ENCODE data around the gene ZSWIM1. TPM values are rescaled to one million over a fixed set of nuclear protein-coding genes. Genes with fewer than 3 reads are reported as not detected.
"Not testable (repeated sequence)": the region's sequence is repeated elsewhere in the genome, so short reads cannot be mapped to it uniquely, and the experiment has no call there.

The ZSWIM1 gene
- total RNA-seq, 1 donor from 2014 or later: 11.9 TPM

DNA sequence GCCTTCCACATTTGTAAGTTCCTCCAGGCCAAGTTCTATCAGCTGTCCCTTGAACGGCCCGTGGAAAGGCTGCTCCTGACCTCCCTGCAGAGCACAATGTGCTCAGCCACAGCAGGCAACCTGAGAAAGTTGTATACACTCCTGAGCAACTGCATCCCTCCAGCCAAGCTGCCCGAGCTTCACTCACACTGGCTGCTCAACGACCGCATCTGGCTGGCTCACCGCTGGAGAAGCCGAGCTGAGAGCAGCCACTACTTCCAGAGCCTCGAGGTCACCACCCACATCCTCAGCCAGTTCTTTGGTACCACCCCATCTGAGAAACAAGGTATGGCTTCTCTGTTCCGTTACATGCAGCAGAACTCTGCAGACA lies 2.1 kb downstream of the ZSWIM1 start:
- DNase-seq (no peak), ATAC-seq (no peak)
- intact Hi-C loops (cut with micrococcal nuclease): no loop called here

DNA sequence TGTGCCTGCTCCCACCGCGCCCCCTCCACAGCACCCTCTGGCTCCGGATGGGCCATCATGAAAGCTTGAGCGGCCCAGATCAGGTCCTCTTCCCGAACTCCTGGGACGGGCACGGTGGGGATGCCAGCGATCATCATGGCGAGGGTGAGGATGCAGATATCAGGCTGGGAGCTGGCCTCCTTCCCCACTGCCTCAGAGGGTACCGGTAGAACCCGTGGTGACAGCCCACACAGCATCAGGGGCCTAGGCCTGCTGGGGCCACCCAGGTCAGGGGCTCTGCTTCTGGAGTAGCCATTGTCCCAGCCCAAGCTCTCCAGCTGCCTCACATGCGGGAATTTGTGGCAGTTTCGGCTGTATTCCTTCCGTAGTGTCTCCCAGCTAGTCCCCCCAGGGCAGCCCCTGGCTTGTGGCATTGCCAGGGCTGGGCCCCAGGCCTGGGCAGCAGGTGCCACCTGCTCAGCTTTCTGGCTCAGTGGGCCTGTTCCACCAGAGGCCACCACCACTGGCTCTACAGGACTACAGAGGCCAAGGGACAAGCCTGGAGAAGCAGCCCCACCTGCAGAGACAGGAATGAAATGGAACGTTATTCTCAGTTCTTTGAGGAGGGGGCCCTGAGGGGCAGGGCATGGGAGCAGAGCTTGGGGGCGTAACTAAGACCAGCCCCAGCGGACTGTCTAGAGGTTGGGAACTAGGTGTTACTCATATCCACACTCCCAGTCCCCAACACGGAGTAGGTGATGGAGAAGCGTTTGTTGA lies 5.7 kb downstream of the ZSWIM1 start:
- intact Hi-C loops (cut with micrococcal nuclease): no loop called here
- DNase-seq: no peak
- ATAC-seq: no peak

DNA sequence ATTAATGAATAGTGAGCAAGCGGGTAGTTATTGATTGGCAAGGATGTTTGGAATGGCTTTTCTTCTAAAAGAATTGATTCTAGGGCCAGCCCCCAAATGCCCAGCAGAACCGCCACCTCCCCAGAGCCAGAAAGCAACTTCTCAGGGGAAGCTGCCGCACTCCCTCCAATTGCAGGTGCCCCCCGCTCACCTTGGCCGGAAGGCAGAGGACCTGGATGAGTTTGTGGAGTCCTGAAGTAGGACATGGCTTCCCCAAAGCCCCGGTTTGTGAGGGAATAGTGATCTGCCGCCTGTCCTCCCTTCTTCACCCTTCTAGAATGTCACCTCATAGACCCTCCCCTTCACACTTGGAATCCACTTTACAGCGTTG lies 6.3 kb downstream of the ZSWIM1 start, which contains the start of gene SPATA25:
Gene SPATA25 (minus strand): TSS at position 277 of the 370 bp plus-strand sequence. CDS start 32 bp downstream, at position 245.
- intact Hi-C loops (cut with micrococcal nuclease): no loop called here
- DNase-seq (no peak), ATAC-seq (no peak)

DNA sequence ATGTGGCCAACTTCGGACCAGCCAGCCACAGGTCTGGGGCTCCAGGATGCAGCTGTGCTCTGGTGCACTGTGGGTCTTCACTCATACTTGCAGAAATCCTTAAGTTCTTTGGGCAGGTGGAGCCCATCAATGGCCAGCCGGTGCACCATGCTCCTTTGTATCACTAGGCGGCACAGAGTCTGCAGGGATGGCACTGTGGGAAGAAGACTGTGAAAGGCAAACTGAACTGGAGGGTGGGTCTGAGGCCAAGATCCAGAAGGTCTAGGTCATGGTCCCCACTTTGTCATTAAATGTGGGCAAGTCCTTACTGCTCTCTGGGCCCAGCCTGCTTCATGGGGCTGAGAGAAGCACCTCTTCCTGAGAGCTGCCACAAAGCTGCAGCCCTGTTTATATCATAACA lies 7.7 kb downstream of the ZSWIM1 start:
- intact Hi-C loops (cut with micrococcal nuclease): no loop called here

DNA sequence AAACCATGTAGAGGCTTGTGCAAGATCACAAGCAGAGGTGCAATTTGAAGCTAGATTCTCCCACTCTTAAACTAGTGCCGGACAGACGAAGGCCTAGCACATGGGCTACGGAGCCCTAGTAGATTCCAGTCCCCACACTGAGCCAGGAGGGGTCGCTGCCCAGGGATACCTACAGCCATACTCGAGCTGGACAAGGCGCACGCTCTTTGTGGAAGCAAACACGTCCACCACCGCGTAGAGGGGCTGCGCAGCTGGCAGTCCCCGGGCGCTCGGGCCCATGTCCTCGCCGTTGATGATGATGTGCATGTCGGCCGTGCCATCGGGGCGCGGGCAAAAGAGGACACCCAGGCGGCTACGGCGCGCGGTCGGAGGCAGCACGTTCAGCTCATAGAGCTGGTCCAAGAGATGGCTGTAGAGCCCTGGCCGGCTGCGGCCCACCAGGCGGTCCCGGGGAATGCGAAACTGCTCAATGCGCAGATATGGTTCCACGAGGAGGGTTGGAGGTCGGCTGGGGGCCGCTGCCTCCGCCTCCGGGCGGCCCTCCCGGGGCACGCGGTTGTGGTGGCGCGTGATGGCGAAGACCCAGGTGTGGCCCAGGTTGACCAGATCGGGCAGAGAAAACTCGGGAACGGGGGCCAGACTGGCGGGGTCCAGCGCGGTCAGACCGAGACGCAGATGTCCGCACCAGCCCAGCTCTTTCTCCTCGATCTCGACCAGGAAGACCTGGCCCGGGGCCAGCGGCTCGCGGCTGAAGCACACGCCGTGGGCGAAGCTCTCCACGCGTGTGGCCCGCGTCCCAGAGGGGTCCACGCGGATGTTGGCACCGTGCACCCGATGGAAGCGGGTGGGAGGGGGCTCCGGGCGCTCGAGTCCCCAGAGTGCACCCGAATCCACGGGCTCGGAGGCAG lies 9.3 kb downstream of the ZSWIM1 start:
- ATAC-seq (peak; percentile 80), DNase-seq (peak; percentile 89)

More for the DNA sequence above, 7.7 kb downstream of the ZSWIM1 start:
- ATAC-seq (no peak), DNase-seq (no peak)

DNA sequence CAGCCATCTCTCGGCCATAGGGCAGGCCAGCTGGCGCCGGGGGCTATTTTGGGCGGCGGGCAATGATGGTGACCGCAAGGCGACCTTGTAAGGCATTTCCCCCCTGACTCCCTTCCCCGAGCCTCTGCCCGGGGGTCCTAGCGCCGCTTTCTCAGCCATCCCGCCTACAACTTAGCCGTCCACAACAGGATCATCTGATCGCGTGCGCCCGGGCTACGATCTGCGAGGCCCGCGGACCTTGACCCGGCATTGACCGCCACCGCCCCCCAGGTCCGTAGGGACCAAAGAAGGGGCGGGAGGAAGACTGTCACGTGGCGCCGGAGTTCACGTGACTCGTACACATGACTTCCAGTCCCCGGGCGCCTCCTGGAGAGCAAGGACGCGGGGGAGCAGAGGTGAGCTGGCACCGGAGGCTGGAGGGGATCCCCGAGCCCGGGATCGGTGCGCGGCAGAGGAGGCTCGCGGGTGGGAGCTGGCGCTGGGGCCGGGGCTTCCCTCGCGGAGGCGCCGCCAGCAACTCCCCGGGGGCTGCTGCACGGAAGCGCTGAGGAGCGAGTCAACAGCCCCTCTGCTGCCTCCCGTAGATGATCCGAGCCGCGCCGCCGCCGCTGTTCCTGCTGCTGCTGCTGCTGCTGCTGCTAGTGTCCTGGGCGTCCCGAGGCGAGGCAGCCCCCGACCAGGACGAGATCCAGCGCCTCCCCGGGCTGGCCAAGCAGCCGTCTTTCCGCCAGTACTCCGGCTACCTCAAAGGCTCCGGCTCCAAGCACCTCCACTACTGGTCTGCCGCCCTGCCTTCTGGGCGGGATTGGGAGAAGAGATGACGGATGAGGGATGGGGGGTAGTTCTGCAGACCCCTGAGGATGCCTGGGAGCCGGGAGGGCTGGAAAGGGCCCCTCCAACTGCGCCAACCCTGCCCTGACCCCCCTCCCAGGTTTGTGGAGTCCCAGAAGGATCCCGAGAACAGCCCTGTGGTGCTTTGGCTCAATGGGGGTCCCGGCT lies 10.3 kb downstream of the ZSWIM1 start, which contains the start of the genes CTSA and NEURL2:
Gene CTSA (plus strand): TSS at position 351 of the 999 bp plus-strand sequence. CDS start 234 bp downstream, at position 585.
Gene NEURL2 (minus strand): TSS at position 224 of the 999 bp plus-strand sequence. CDS start 217 bp downstream, at position 7.
- peak; percentile 88 for ATAC-seq
- intact Hi-C loops (cut with micrococcal nuclease): no loop called here
- DNase-seq: peak; percentile 98

More for the DNA sequence above, 9.3 kb downstream of the ZSWIM1 start:
- intact Hi-C loops (cut with micrococcal nuclease): no loop called here

DNA sequence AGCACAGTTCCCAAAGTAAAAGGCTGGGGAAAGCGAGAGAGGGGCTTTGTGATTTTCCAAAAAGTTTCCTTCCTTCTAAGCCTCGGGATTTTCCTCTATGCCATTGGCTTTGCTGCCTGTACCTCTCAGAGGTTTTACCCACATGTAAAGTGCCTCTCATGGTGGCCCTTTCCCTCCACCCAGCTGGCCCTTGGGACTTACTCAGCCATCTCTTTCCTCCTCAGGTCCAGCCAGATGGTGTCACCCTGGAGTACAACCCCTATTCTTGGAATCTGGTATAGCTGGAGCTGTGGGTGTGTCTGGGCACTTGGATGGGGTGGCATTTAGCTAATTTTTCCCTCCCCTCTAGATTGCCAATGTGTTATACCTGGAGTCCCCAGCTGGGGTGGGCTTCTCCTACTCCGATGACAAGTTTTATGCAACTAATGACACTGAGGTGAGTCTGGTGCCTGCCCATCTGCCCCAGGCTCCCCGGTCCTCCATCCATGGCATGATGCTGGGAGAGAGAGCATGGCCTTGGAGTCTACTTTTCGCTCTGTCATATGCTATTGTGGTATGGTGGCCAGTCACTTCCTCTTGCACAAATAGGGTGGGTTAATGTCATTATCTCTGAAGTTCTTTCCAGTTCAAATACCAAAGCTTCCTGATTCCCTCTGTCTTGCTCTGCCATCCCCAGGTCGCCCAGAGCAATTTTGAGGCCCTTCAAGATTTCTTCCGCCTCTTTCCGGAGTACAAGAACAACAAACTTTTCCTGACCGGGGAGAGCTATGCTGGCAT lies 11.2 kb downstream of the ZSWIM1 start:
- no peak for ATAC-seq
- DNase-seq: no peak
- intact Hi-C loops (cut with micrococcal nuclease): no loop called here

DNA sequence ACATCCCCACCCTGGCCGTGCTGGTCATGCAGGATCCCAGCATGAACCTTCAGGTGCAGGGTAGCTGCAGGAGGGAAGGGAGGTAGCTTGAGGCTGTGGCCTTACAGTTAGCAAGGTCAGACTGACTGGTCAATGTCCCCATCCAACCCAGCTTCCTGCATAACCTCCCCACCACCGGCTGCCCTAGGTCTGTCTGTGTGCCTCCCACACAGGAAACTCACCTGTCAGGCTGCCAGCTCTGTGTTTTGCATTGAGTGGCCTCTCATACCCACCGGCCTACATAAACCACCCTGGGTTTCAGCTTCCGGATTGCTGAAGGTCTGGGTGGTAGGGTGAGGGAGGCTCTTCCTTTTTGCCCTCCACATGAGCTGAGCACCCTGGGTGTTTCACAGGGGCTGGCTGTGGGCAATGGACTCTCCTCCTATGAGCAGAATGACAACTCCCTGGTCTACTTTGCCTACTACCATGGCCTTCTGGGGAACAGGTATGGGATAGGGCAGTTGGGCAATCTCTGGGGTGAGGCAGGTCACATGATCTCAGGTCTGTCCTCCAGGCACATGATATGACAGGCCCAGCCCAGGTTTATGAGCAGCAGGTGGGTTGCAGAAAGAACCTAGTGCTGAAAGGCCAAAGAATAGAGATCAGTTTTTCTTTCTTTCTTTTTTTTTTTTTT lies 11.9 kb downstream of the ZSWIM1 start:
- DNase-seq (no peak), ATAC-seq (no peak)
- intact Hi-C loops (cut with micrococcal nuclease): no loop called here

DNA sequence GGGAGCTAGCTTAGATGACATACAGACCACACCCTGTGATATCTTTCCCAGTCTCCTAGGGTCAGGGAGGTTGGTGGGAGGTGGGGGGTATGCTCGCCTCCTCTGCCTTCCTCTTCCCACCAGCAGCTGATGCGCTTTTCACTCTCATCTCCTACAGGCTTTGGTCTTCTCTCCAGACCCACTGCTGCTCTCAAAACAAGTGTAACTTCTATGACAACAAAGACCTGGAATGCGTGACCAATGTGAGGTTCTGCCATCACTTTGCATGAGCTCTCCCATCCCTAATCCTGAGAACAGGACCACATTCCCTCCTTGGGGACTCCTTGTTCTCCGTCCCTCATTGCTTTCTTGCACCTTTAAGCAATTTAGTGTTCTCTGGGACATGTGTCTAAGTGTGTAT lies 12.8 kb downstream of the ZSWIM1 start:
- ATAC-seq: no peak
- intact Hi-C loops (cut with micrococcal nuclease): no loop called here
- no peak for DNase-seq

DNA sequence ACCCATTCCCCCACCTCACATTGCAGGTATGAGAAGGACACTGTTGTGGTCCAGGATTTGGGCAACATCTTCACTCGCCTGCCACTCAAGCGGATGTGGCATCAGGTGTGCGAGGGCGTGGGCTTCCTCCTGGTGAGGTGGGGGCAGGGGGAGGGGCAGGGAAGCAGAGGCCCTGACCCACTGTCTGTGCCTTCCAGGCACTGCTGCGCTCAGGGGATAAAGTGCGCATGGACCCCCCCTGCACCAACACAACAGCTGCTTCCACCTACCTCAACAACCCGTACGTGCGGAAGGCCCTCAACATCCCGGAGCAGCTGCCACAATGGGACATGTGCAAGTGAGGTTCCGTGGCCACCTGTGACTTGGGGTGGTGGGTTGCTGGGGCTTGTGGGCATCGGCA lies 13.8 kb downstream of the ZSWIM1 start:
- no peak for DNase-seq
- intact Hi-C loops (cut with micrococcal nuclease): no loop called here
- no peak for ATAC-seq

DNA sequence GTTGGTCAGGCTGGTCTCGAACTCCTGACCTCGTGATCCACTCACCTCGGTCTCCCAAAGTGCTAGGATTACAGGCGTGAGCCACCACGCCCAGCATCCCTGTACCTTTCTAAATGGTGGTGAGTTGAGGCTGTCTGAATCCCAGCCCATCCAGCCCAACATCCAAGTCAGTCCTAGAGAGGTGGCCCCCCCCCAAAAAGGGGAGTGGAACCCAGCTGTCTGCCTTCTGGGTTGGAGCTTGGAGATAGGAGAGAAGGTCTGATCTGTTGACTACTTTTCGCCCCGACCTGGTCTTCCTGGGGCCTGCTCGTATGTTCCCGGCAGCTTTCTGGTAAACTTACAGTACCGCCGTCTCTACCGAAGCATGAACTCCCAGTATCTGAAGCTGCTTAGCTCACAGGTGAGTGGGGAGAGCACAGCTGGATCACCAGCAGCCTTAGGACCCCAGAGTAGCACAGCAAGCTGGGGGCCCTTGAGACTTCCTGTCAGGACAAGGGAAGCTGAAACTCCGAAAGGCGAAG lies 15.7 kb downstream of the ZSWIM1 start:
- DNase-seq (no peak), ATAC-seq (no peak)
- intact Hi-C loops (cut with micrococcal nuclease): no loop called here

DNA sequence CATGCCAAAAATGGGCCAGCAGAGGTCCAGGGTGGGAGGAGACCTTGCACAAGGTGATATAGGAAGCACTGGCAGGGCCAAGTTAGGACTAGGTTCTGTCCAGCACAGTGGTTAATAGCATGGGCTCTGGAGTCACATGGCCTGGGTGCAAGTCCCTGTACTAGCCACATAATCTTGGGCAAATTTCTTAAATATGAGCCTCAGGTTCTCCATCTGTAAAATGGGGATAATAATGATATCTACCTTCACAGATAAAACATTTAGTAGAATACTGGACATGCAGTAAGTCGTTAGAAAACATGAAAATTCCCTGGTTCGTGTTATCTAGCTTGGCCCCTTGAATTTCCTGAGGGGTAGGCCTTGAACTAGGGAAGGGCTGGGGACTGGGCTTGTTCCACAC lies 16.3 kb downstream of the ZSWIM1 start:
- DNase-seq (no peak), ATAC-seq (no peak)
- intact Hi-C loops (cut with micrococcal nuclease): no loop called here

DNA sequence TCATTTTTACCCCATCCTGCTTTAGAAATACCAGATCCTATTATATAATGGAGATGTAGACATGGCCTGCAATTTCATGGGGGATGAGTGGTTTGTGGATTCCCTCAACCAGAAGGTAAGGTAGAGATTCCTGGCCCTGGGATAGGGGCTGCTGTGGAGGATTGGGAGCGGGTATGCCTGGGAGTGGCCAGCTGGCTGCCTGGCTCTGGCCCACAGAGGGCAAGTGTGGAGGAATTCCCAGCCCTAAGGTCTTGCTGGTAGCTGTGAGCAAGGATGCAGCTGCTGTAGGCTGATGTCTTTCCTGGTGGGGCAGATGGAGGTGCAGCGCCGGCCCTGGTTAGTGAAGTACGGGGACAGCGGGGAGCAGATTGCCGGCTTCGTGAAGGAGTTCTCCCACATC lies 16.7 kb downstream of the ZSWIM1 start:
- ATAC-seq (no peak), DNase-seq (no peak)
- intact Hi-C loops (cut with micrococcal nuclease): no loop called here

DNA sequence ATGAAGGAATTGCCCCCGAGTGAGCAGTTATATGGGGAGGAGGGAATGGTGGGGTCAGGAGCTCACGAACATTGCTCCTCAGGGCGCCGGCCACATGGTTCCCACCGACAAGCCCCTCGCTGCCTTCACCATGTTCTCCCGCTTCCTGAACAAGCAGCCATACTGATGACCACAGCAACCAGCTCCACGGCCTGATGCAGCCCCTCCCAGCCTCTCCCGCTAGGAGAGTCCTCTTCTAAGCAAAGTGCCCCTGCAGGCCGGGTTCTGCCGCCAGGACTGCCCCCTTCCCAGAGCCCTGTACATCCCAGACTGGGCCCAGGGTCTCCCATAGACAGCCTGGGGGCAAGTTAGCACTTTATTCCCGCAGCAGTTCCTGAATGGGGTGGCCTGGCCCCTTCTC lies 17.3 kb downstream of the ZSWIM1 start:
- intact Hi-C loops (cut with micrococcal nuclease): no loop called here
- ATAC-seq: no peak

DNA sequence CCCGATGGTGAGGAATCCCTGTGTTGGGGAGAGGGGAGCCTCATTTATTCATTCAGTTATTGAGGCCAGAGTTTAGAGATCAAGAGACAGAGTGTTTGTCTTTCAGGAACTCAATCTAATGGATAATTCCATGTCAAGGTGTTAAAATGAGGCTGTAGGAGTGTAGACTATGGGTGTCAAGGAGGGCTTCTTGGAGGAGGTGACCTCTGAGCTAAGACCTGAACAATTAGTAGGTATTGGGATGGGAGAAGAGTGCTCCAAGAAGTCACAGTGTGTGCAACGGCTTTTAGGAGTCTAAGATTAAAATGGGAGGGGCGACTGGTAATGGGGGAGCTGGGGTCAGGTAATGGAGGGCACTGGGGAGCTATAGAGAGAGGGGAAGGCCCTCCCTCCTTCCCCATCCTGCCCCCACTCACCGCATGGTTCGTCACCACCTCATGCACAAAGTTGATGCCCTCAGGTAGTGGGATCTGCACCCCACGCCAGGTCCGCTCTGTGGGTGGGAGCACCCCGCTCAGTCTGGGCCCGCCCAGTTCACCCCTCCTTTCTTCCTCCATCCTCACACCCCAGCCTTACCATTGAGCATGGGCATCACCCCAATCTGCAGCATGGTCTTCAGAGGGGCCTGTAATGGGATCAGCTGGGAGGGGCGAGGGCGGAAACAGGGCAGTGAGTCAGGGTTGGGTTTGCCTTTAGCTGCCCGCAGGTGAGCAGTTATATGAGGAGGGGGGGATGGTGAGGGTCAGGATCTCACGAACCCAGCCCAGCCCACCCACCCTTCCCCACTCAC lies 18.2 kb downstream of the ZSWIM1 start:
- DNase-seq: no peak
- intact Hi-C loops (cut with micrococcal nuclease): no loop called here
- no peak for ATAC-seq

More for the DNA sequence above, 17.3 kb downstream of the ZSWIM1 start:
- no peak for DNase-seq

DNA sequence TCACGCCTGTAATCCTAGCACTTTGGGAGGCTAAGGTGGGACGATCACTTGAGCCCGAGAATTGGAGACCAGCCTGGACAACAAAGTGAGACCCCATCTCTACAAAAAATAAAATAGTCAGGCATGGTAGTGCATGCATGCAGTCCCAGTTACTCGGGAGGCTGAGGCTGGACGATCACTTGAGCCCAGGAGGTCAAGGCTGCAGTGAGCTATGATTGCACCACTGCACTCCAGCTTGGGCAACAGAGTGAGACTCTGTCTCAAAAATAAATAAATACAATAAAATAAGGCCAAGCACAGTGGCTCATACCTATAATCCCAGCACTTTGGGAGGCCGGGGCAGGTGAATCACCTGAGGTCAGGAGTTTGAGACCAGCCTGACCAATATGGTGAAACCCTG lies 20.3 kb downstream of the ZSWIM1 start:
- intact Hi-C loops (cut with micrococcal nuclease); DNase-seq; ATAC-seq: not testable (repeated sequence)

Data from left ventricle myocardium superior (tissue), 1 donor.